ENCODE results near the gene VAV2.

VAV2 gene

DNA sequence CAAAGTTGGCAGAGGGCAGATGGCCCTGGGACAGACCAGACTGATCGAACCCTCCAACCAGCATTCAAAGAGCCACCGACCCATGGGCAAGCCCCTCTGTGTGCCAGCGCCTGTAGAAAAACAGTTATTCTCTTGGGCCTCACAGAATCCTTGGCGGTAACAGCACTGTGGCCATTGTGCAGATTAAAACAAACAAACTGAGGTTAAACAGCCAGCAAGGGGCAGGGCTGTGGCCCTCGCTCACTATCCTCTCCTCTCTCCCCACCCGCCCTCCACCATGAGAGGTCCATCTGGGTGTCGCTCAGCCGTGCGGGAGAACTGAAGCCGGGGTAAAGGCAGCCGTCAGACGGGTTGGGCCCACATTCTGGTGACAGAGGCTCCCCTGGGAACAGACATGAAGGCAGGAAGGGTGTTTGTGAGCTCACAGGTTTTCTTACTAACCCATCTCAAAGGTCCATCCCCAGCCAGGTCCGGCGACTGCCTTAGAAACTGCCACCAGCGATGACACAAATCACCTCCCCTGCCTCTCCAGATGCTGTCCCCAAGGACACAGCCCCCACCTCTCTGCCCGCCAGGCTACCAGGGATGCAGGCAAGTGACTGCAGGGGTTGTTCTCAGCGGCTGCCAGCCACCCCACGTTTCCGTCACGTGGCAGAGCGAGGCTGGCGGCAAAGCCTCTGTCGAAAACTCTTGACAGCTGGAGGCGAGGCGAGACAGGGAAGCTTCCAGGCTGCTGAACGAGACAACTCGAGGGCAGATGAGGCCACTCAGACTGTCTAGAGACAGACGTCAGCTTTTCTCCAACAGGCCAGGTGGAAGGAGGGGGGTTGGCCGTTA is 178.2 kb downstream of the VAV2 start:
- DNase-seq (ENCODE audit: low spot score), result no peak

GRCh38 chr9:133812941-133813748 is 179.0 kb downstream of the VAV2 start:
- no peak for DNase-seq (ENCODE audit: low spot score)

- no peak for DNase-seq (ENCODE audit: low spot score)
These were observed 179.9 kb downstream of the VAV2 start for GRCh38 chr9:133812077-133812868.

DNA sequence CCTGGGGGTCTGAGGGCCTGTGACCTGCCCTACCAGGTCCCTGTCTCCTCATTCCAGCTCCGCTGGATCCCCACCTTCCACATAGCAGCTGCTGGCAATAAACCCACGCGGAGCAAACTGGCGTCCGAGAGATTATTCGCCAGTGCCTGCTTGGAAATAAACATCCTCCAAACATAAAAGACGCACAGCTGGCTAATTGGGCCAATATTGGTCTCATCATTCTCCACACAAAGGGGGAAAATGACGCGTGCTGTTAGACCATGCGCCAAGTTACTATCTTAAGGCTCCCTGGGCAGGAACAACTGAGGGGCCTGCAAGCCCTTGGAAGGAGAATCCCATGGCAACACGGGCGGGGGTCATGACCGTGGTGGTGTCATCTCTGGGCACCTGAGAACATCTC is 180.7 kb downstream of the VAV2 start:
- DNase-seq (ENCODE audit: low spot score), result no peak

DNA sequence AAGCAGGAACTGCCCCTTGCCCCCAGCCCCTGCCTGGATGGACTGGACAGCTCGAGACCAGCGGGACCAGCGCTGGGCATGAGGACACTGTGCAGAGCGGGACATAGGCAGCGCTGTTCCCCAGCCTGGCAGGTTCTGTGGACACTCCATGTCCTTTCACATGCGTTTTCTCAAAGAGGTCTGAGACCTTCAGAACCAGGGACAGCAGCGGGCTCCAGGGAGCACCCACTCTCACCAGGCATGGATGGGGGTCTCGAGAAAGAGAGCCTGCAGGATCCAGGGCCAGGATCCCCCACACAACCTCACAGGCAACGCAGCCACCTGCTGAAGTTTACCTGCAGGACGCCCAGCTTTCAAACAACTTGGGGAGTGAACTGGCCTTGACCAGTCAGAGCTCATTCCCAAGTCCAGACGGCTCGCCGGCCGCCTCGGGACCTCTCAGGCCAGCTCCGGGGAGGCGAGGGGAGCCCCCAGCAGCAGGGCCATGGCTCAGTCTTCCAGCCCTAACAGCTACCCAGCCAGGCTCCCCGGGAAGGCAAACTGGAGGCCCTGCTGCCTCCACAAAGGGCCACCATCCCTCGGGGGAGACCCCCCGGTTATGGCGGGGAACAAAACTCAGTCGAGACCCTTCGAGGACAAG is 181.4 kb downstream of the VAV2 start:
- no peak for DNase-seq (ENCODE audit: low spot score)

DNA sequence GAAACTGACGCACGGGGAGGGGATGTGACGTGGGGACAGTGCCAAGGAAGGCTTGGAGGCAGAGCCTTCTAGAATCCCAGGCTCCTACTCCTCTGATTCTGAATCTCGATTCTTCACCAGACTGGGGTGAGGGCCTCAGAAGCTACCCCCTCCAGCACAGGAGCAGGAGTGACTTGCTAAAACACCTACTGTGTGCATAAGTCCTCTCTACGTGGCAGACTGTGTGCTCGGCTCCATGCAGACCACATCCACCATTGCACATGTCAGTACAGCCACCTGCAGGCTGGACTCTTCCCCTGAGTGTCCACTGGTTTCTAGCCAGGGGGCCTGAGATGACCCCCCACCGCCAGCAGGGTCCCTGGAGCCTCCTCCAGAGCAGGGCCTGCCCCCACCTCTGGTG is 182.8 kb downstream of the VAV2 start:
- no peak for DNase-seq (ENCODE audit: low spot score)

DNA sequence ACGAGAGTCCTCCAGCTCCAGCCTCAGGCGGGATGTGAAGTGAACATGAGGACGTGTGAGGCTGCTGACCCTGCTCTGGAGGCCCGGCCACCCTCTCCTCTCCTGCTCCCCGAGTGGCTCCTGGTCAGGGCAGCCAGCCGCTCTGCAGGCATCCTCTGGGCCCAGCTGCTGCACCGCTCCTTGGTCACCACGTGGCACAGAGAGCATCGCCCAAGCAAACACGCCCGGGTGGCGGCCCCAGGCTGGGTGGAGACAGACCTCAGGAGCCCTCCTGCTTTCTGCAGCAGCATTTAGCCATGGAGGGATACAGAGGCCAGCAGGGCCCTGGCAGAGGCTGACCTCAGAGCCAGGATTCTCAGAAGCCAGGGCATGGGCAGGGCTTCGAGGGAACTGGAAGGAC is 184.3 kb downstream of the VAV2 start:
- DNase-seq (ENCODE audit: low spot score), result no peak

GRCh38 chr9:133807037-133807436 is 185.1 kb downstream of the VAV2 start:
- DNase-seq (ENCODE audit: low spot score), result no peak

GRCh38 chr9:133806623-133807010 is 185.5 kb downstream of the VAV2 start:
- no peak for DNase-seq (ENCODE audit: low spot score)

GRCh38 chr9:133805876-133806622 is 186.1 kb downstream of the VAV2 start:
- no peak for DNase-seq (ENCODE audit: low spot score)

- no peak for DNase-seq (ENCODE audit: low spot score)
These were observed 187.9 kb downstream of the VAV2 start for GRCh38 chr9:133804199-133804598.

- no peak for DNase-seq (ENCODE audit: low spot score)
These were observed 188.4 kb downstream of the VAV2 start for GRCh38 chr9:133803745-133804144.

DNA sequence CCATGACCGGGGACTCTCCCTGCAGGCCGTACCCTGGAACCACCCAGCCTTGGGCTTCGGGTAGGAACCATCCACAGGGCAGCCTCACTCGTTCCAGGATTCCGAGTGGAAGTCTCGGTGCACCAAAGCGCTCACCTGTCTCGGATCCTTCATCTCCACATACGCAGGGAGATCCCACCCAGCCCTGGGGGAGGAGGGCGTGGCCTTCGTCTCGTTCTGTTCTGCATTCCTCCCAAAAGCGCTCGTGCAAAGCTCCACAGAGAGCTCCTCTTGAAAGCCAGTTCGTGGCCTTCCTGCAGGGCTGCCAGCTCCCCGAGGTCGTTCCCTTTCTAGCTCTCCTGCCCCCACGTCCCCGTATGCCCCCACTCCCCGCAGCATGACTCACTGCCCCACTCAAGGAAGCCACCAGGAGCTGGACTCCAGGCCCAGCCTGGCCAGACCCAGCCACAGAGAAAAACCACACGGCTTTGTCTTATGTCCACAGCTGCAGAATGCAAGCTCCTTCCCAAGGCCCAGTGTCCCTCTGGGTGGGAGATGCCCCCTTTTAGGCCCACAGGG is 189.0 kb downstream of the VAV2 start:
- DNase-seq (ENCODE audit: low spot score), result peak; percentile 58

DNA sequence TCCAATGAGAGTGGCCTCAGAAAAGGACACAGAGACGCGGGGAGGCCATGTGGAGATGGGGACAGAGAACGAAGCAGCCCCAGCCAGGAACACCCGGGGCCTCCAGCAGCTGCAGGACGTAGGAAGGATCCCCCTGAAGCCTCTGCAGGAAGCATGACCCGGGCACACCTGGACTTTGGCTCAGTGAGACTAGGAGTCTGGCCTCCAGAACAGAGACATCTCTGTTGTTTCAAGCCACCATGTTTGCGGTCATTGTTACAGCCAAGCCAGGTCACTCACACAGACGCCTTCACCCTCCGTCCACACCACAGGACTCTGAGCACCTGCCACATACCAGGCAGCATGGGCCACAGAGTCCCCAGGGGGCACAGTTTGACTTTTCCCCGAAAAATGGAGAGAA is 190.4 kb downstream of the VAV2 start:
- no peak for DNase-seq (ENCODE audit: low spot score)

- DNase-seq (ENCODE audit: low spot score), result no peak
These were observed 191.9 kb downstream of the VAV2 start for GRCh38 chr9:133800266-133800665.

- no peak for DNase-seq (ENCODE audit: low spot score)
These were observed 192.4 kb downstream of the VAV2 start for GRCh38 chr9:133799716-133800115.

DNA sequence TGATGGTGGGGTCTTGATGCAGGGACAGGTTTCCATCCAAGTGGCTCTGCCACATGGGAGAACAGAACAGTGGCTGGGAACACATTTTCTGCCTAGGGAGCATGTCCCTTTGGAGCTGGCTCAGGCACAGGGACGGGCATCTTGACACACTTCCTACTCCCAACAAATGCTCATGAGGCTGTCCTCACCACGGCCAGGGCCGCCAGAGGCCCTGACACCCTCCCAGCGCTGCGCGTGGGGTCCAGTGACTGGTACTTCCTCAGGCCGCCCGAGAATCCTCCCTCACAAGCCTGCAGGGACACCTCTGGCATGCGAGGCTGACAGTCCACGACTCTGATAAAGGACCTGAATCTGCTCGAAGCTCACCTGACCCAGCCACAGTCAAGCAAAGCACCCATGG is 193.0 kb downstream of the VAV2 start:
- no peak for DNase-seq (ENCODE audit: low spot score)

- no peak for DNase-seq (ENCODE audit: low spot score)
These were observed 194.0 kb downstream of the VAV2 start for GRCh38 chr9:133798160-133798559.

- DNase-seq (ENCODE audit: low spot score), result no peak
These were observed 194.6 kb downstream of the VAV2 start for GRCh38 chr9:133797406-133798105.

DNA sequence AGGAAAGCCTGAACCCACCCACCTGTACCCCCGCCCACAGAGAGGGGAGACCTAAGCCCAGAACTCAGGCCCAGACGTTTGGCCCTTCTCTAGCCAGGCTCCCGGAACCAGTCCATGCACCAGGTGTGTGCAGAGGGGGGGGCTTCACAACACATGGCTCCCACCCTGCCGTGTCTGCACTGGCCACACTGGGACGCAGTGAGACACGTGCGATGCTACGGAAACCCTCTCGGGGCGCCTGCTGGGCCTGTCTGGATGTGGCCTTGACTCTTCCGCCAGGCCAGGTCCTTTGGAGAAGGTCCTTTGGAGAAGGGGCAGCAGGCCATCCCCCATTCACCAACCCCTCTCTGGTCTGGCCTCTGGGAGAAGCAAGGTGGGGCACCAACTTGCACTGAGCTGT is 195.6 kb downstream of the VAV2 start:
- DNase-seq (ENCODE audit: low spot score), result no peak

All from hepatic stellate cell (primary cell).